IPS-18a (cell line): ENCODE results near the gene SOX5.
"Not testable (repeated sequence)": the region's sequence is repeated elsewhere in the genome, so short reads cannot be mapped to it uniquely, and the experiment has no call there.

Source experiments
- H3K27ac ChIP-seq: one replicate; pipeline ENCODE4 v1.5.1; 2013; ENCODE audit warnings: low read length
- H3K27me3 ChIP-seq: one replicate; pipeline ENCODE4 v1.6.1; 2013; ENCODE audit warnings: mild to moderate bottlenecking, low read length; ENCODE audit not compliant: control insufficient read depth, insufficient read depth
- H3K36me3 ChIP-seq: one replicate; pipeline ENCODE4 v1.6.1; 2013; ENCODE audit warnings: low read depth, low read length; ENCODE audit not compliant: control insufficient read depth
- H3K4me1 ChIP-seq: one replicate; pipeline ENCODE4 v1.6.1; 2013; ENCODE audit warnings: low read depth, low read length; ENCODE audit not compliant: control insufficient read depth
- H3K4me3 ChIP-seq: one replicate; pipeline ENCODE4 v1.5.1; 2013; ENCODE audit warnings: low read length
- H3K9ac ChIP-seq: one replicate; pipeline ENCODE4 v1.6.1; 2013; ENCODE audit warnings: mild to moderate bottlenecking, low read length, moderate library complexity
- H3K9me3 ChIP-seq: one replicate; pipeline ENCODE4 v1.6.1; 2013; ENCODE audit warnings: low read depth, low read length; ENCODE audit not compliant: control insufficient read depth

SOX5 gene

DNA sequence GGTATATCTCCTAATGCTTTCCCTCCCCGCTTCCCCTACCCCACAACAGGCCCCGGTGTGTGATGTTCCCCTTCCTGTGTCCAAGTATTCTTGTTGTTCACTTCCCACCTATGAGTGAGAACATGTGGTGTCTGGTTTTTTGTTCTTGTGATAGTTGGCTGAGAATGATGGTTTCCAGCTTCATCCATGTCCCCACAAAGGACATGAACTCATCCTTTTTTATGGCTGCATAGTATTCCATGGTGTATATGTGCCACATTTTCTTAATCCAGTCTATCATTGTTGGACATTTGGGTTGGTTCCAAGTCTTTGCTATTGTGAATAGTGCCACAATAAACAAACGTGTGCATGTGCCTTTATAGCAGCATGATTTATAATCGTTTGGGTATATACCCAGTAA is 239.1 kb downstream of the SOX5 start:
- H3K27ac ChIP-seq, H3K36me3 ChIP-seq, H3K9me3 ChIP-seq, H3K9ac ChIP-seq, H3K4me3 ChIP-seq, H3K27me3 ChIP-seq: not testable (repeated sequence)
- peaks cover 10% of the 10 kb centered on the region for H3K4me1 ChIP-seq

DNA sequence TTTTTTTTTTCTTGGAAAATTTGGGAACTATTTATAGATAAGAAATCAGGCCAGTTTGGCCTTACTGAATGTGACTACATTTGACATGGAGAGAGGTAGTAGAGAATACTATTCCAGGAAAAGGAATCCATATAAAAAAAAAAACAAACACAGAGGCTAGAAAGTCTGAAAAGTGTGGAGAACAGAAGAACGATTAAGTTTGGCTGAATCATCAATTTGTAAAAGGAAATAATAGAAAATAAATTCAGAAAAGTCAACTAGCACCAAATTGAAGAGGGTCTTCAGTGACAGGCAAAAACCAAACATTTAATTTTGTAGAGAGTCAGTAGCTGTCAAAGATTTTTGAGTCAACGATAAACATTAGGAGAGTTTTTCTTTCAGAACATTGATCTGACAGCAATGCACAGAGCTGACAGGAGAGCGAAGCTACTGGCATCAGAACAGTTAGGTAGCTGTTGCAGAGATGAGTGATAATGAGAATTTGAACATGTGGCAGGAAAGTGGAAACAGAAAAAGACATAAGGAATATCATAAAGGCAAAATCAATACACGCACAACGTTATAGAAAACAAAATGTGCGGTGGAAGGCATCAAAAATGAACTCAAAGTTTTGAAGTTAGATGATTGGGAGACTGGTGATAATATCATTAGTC is 241.2 kb downstream of the SOX5 start:
- no peaks in the 10 kb centered on the region for H3K27me3 ChIP-seq
- H3K9ac ChIP-seq, result no peak overlapping the region
- H3K4me1 ChIP-seq, result peaks cover 20% of the 10 kb centered on the region
- no peak overlapping the region for H3K4me3 ChIP-seq
- H3K9me3 ChIP-seq, result no peaks in the 10 kb centered on the region
- H3K27ac ChIP-seq, result no peak overlapping the region
- no peaks in the 10 kb centered on the region for H3K36me3 ChIP-seq

- Histone ChIP-seq H3K4me1 (peaks cover 26% of the 10 kb centered on the region), H3K4me3 (no peak overlapping the region), H3K9me3 (no peaks in the 10 kb centered on the region), H3K27ac (no peak overlapping the region), H3K9ac (no peak overlapping the region), H3K27me3 (no peaks in the 10 kb centered on the region), H3K36me3 (no peaks in the 10 kb centered on the region)
Observed at GRCh38 chr12:23707270-23707669, 242.2 kb downstream of the SOX5 start.

- Histone ChIP-seq H3K4me3 (no peak overlapping the region), H3K27me3 (no peaks in the 10 kb centered on the region), H3K9me3 (no peaks in the 10 kb centered on the region), H3K36me3 (no peaks in the 10 kb centered on the region), H3K4me1 (peaks cover 26% of the 10 kb centered on the region), H3K9ac (no peak overlapping the region), H3K27ac (no peak overlapping the region)
Observed at GRCh38 chr12:23704992-23705943, 244.2 kb downstream of the SOX5 start.

GRCh38 chr12:23703051-23703450 is 246.4 kb downstream of the SOX5 start:
- no peak overlapping the region for H3K4me3 ChIP-seq
- H3K4me1 ChIP-seq, result peaks cover 26% of the 10 kb centered on the region
- H3K9me3 ChIP-seq, result no peaks in the 10 kb centered on the region
- no peaks in the 10 kb centered on the region for H3K27me3 ChIP-seq
- no peaks in the 10 kb centered on the region for H3K36me3 ChIP-seq
- no peak overlapping the region for H3K9ac ChIP-seq
- H3K27ac ChIP-seq, result no peak overlapping the region

GRCh38 chr12:23699031-23699430 is 250.4 kb downstream of the SOX5 start:
- Histone ChIP-seq H3K27ac (no peak overlapping the region), H3K4me1 (peaks cover 10% of the 10 kb centered on the region), H3K9ac (no peak overlapping the region), H3K9me3 (no peaks in the 10 kb centered on the region), H3K36me3 (no peaks in the 10 kb centered on the region), H3K4me3 (no peak overlapping the region), H3K27me3 (no peaks in the 10 kb centered on the region)

- Histone ChIP-seq H3K27ac (no peak overlapping the region), H3K36me3 (no peaks in the 10 kb centered on the region), H3K27me3 (no peaks in the 10 kb centered on the region), H3K9me3 (no peaks in the 10 kb centered on the region), H3K4me1 (no peaks in the 10 kb centered on the region), H3K9ac (no peak overlapping the region), H3K4me3 (no peak overlapping the region)
Observed at GRCh38 chr12:23694920-23695319, 254.6 kb downstream of the SOX5 start.

DNA sequence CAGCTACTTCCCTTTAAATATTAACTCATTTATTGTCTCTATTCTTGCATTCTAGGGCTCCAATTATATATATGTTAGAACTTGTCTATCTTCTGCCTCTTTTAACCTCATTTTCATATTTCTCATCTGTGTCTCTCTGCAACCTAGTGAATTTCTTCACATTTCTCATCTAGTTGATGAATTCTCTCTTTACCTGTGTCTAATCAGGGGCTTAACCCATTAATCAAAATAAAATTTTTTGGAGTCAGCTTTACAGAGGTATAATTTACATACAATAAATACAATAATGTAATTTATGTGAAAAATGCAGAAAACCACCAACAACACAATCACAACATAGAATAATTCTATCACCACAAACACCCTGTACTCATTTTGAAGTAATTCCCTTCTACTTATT is 255.2 kb downstream of the SOX5 start:
- H3K4me3 ChIP-seq, result no peak overlapping the region
- H3K36me3 ChIP-seq, result no peaks in the 10 kb centered on the region
- H3K9ac ChIP-seq, result no peak overlapping the region
- no peaks in the 10 kb centered on the region for H3K27me3 ChIP-seq
- no peaks in the 10 kb centered on the region for H3K4me1 ChIP-seq
- no peaks in the 10 kb centered on the region for H3K9me3 ChIP-seq
- no peak overlapping the region for H3K27ac ChIP-seq

GRCh38 chr12:23687947-23688346 is 261.5 kb downstream of the SOX5 start:
- Histone ChIP-seq H3K27me3 (no peaks in the 10 kb centered on the region), H3K27ac (no peak overlapping the region), H3K4me1 (peaks cover 10% of the 10 kb centered on the region), H3K9ac (no peak overlapping the region), H3K4me3 (no peak overlapping the region), H3K36me3 (no peaks in the 10 kb centered on the region), H3K9me3 (no peaks in the 10 kb centered on the region)

DNA sequence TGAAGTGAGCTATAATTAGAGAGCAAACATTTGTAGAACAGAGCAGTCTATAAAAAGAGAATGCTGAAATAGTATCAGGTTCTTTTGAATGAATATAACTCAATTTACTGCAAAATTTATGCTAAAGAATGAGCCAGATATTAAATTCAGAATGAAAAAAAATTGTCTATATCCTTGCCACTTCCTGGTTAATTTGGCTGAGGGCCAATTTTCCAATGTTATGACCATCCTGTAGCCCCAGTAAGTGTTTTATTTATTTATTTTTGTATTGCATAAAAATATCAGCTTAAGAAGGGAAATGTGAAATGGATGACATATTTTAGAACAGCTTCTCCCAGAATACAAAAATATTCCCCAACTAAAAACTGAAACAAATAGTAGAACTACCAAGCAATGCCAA is 263.4 kb downstream of the SOX5 start:
- Histone ChIP-seq H3K27ac (no peak overlapping the region), H3K36me3 (no peaks in the 10 kb centered on the region), H3K4me1 (peaks cover 10% of the 10 kb centered on the region), H3K4me3 (no peak overlapping the region), H3K9me3 (no peaks in the 10 kb centered on the region), H3K27me3 (no peaks in the 10 kb centered on the region), H3K9ac (no peak overlapping the region)

- H3K9ac ChIP-seq, result no peak overlapping the region
- no peak overlapping the region for H3K4me3 ChIP-seq
- no peaks in the 10 kb centered on the region for H3K9me3 ChIP-seq
Observed at GRCh38 chr12:23684121-23684520, 265.3 kb downstream of the SOX5 start.

GRCh38 chr12:23681237-23681636 is 268.2 kb downstream of the SOX5 start:
- no peak overlapping the region for H3K27ac ChIP-seq

More at GRCh38 chr12:23684121-23684520, 265.3 kb downstream of the SOX5 start:
- no peak overlapping the region for H3K27ac ChIP-seq
- no peaks in the 10 kb centered on the region for H3K27me3 ChIP-seq
- H3K4me1 ChIP-seq, result peaks cover 10% of the 10 kb centered on the region
- H3K36me3 ChIP-seq, result no peaks in the 10 kb centered on the region

More at GRCh38 chr12:23681237-23681636, 268.2 kb downstream of the SOX5 start:
- peaks cover 10% of the 10 kb centered on the region for H3K4me1 ChIP-seq
- H3K9me3 ChIP-seq, result no peaks in the 10 kb centered on the region
- no peaks in the 10 kb centered on the region for H3K36me3 ChIP-seq
- H3K4me3 ChIP-seq, result no peak overlapping the region
- H3K9ac ChIP-seq, result no peak overlapping the region
- H3K27me3 ChIP-seq, result no peaks in the 10 kb centered on the region
